GM21529 (cell line): ENCODE data around the gene ABCG1.

ENCODE experiments used
- ATAC-seq: cut with Tn5 transposase; IDR thresholded peaks from one replicate; pipeline ENCODE4 v1.9.1; 2021; ENCODE audit not compliant: unreplicated experiment

Gene ABCG1

DNA sequence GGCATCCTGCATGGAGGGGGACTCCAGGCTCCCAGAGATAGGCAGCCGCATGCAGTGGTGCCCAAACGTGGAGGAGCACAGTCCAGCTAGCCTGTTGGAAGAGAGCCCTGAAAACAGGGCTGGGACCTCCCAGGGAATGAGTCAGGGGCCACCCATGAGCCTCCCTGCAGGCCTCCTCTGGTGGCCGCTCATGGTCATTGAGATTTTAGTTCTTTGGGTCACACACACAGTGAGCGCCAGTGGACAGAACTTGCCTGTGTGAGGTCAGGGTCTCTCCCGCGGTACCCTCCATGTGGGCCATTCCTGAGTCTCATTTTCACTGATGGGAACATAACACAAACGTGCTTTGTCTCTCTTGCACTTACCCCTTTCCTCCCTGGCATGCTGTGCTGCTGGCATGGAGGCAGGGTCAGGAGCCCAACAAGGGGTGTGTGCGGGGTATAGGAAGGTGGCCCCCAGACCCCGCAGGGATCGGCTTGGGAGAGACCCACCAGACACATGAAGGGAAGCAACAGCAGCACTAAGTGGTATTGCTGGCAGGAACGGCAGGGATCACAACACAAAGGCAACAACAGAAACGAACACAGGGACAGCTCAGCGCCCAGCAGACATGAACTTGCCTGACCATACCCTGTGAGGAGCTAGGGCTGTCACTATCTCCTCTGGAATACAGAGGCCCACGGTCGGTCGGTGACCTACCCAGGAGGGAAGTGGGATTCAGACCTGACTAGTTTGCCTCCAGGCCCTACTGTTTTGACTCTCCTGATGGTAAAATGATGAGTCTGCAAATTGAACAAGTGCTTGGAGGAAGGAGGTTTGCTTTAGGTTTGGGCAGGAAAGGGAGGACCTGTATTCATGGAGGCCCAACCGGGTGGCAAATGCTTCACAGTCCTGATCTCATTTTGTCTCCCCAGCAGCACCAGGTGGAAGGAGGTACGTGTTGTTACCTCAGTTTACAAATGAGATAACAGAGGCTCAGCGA is 31.8 kb downstream of the ABCG1 start:
- ATAC-seq, result no peak

DNA sequence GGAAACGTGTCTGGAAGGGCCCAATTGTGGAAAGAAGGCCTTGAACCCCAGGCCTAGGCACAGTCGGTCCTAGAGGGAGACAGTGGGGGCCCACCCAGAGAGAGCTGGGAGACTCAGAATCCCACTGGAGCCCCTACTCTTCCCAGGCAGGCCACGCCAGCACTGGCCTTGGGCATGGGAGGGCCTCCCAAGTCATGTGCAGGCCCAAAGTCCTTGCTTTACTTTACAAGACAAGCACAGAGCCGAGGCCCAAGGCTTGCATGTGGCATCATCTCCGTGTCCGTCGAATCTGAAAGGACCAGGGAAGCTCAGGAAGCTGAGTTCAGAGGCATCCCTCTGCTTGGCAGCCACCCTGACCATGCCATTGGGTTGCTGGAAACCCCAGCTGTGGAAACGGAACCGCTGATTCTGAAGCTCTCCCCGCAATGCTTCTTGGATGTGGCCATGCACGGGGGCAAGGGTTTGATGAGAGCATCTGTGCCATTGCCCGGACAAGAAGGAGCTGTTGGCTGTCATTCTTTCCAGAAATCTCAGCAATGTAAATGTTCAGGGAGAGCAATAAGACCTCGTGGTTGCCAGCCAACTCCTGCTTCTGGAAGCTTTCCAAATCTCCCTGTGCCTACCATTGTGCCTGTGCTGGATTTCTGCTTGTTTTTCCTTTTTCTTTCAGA is 32.8 kb downstream of the ABCG1 start:
- no peak for ATAC-seq

DNA sequence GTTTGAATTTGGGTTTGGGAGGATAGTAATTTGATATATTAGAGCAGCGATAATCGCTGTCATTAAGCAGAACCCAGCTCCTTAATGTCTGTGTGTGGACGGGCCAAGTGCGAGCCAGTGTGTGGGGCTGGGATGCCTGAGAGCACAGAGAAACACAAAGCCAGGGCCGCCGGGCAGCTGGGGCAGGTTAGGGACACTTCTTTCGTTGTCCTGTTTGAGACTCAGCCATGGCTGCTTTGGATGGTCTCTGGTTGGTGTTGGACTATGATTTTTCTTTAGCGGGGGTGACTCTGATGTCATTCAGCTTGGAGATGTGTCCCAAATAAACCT is 33.4 kb downstream of the ABCG1 start:
- no peak for ATAC-seq

DNA sequence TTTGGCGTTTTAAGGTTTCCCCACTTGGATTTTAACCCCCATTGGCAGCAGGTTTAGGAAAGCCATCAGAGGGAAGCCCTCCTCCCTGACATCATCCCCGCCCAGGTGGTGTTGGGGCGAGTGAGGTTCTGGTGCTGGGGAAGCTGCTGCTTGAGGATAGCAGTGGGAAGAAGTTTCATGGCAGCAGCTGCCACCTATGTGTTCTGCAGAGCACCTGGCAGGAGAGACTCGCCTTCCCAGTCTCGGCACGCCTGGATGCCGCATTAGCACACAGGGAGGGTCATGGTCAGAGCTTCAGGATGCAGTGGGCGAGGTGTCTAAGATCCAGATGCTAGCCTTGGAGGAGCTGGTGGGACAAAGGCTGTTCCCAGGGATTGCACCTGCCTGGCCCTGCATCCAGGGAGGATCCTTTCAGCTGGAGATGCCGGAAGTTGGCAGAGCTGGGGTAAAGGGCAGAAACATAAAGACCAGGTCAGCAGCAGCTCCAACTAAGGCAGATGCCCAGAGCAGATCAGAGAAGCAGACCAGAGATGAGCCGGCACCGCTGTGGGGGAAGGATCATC is 33.9 kb downstream of the ABCG1 start:
- no peak for ATAC-seq

DNA sequence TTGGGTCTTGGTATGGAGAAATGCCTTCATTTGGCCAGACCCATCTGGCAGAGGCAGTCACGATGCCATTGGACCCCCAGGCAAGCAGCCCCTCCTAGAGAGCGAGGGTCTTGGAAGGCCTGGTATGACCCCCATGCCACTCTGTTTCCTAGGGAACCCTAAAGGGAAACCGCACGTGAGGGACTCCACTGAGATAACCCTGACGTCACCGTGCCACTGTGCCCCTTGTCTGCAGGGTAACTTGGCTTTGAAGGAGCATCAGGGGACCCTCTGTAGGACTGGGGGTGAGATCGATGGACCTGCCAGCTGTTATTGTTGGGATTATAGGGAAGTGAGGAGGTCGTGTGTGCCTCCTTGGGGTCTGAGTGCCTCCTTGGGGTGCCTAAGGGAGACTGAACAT is 34.5 kb downstream of the ABCG1 start:
- no peak for ATAC-seq

DNA sequence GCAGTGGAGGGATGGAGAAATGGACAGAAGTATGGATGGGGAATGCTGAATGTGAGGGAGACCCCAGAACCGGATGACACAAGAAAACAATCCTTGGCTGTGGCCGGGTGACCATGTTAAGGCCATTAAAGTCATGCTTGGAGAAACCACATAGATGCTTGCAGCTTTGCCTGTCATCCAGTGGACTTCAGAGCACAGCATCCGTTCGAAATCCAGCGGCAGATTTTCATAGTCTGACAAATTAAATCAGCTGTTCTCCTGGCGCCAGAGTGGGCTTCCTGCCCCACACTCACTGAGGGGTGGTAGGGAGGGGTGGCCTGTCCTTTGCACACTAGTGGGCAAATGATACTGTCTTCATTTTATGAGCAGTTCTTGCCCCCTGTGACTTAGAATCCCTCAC is 35.1 kb downstream of the ABCG1 start:
- ATAC-seq, result no peak

DNA sequence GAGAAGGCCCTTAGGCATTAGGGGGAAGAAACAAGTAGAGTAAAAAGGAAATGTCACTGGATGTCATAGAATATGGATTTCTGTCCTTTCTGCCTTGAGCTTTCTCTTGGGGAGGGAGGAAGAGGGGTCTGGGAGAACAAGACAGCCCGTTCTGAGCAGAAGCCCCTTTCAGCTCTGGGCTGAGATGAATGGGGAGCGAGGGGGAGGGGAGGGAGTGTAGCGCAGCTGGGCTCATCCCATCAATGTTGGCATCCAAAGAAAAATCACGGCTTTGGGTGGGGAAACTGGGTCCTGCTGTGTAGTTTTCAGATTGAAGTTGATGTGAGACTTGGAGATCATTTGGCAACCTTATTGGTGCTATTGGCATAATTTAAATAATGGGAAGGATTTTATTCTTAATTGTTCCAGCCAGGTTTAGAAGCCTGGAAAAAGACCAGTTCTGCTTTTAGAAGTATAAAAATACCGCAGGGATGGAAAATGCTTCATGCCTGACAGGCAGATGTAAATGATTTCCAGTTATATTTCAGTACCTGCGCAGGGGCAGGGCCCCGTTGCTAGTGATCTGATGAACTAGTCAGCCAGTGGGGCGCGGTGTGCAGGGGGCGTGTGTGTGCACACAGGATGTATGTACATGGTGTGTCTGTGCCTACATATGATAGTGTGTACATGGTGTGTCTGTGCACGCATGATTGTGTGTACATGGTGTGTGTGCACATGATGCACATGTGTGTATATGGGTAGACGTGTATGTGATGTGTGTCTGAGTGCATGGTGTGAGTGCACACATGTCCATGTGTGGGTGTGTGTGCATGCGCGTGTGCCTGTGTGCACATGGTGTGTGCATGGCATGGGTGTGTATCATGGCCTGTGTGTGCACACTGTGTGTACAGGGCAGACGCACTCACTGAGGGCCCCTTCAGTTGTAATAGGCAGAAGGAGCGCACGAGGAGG is 36.0 kb downstream of the ABCG1 start:
- no peak for ATAC-seq

DNA sequence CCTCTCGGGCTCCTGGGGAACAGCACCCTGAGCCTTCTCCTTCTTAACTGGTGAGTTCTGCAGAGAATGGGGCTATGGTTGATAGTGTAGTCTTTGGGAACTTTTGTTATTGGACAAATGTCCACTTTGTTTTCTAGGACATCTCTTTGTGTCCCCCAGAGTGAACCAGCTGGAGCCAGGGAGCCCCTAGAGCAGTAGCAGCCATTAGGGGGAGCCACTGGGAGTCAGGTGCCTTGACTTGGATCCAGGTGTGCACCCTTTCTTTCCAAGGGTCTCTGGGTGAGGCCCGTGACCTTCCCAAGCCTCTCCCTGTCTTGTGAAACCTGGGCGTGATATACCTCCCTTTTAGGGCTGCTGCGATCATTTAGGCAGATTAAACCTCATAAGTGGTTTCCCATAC is 36.9 kb downstream of the ABCG1 start:
- ATAC-seq, result no peak

DNA sequence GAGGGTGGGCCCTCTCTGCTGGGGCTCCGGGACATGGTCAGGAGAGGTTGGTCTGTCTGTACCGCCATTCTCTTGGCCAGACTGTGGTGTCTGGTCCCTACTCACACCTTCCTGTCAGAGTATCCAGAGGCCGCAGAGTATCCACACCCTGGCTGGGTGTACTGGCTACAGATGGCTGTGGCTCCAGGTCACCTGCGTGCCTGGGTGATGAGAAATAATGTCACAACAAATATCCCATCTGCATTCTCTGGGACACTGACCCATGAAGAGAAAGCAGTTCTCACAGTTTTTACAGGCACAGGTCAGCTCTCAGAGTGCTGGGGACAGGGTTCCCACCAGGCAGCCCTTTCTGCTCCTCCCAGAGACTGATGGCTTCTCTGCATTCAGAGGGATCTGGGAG is 37.4 kb downstream of the ABCG1 start:
- ATAC-seq, result no peak

DNA sequence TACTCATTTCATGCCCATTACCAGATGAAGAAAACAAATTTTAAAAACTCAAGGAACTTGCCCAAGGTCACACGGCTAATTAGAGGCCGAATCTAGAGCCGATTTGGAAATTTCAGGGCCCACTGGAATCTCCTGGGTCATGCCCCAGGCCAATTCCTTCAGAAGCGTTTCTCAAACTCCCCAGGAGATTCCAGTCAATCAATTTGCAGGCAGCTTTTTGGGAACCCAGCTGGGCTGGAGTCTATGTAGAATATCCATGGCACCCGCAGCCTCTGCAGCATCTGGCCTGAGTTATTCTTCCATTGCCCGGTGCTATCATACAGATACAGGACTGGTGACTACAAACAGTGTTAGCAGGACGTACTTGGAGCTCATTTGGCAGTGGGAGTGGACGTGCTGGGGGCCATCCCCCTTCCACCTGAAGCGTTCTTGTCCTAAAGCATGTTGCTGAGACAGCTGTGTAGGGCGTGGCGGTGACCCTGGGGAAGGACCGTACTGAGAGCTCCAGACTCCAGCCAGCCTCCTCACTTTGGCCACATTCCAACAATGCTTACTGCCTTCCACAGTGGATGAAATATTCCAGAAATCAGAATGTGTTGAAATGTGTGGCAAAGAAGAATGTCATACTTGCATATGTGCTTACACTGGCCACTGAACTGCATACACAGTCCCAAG is 38.3 kb downstream of the ABCG1 start:
- no peak for ATAC-seq

DNA sequence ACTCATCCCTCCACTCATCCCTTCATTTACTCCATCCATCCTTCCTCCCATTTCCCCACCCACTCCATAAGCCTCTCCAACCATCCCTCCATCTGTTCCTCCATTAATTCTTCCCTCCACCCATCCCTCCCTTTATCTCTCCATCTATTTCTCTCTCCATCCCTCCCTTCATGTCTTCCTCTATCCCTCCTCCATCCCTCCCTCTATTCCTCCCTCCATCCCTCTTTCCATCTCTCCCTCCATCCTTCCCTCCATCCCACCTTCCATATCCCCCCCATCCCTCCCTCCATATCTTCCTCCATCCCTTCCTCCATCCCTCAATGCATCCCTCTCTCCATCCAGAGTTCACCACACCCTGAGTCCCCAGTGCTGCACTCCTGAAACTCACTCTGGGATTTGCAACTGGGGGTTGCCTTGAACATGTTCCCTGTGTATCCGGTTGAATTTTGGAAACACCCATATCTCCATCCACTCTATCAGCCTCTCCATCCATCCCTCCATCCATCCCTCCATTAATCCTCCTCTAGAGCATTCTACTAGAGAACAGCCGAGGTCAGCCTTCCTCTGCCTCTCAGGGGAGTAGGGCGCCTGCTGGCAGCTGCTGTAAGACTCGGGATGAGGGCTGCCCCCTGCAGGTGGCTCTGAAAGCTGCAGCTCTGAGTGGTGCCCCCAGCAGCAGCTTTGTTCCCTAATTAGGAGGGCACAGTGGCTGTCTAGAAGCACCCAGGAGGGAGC is 39.4 kb downstream of the ABCG1 start:
- ATAC-seq, result no peak

DNA sequence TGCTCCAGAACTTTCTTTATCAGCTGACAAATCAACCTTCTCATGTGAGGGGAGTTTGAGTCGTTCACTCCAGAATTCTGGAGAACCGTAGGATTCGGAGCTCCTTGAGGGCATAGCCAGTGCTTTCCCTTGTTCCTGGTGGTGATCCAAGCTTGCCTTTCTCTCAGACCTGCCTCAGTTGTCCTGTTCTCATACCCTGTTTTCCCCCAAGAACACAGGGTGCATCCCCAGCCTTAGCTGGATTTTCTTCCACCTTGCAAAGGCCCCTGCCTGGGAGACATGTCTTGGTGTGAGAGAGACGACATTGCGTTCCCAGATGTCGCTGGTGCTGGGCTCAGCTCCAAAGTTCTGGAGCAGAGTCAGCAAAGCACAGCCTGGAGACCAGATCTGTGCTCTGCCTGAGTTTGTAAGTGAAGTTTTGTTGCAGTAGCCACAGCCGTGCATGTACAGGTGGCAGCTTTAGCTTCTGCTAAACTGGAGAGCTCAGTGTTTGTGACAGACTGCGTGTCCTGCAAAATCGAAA is 40.0 kb downstream of the ABCG1 start:
- no peak for ATAC-seq

DNA sequence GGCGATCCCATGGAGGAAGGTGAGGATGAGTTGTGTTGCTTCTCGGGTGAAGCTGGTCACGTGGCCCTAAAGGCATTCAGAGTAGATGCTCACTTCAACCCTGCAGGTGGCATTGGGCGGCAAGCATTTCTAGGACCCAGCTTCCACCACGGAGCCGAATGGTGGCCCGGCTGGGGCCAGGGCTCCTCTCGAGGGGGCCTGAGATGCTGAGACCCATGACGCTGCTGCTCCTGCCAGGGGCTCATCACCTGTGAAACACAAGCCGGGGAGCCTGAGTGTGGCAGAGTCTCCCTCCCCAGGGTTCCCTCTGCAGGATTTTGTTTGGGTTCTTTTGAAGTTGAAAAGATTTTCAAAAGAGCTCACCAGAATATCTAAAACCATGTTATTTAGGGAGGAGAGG is 41.2 kb downstream of the ABCG1 start:
- no peak for ATAC-seq

DNA sequence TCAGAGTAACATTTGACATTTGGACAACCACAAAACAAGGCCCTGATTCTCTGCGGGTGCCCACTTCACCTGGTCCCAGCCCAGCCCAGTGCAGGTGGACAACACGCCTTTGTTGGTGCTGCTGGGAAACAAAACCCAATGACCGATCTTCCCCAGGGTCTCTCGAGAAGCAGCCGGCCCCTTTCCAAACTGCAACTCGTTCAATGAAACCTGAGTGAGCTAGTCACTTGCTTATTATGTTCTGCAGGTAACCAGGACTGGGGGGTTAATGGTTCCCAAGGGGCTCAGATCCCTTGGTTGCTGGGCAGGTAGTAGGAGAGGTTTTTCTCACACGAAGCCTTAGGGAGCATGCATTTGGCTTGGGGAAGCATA is 42.9 kb downstream of the ABCG1 start:
- ATAC-seq, result no peak

DNA sequence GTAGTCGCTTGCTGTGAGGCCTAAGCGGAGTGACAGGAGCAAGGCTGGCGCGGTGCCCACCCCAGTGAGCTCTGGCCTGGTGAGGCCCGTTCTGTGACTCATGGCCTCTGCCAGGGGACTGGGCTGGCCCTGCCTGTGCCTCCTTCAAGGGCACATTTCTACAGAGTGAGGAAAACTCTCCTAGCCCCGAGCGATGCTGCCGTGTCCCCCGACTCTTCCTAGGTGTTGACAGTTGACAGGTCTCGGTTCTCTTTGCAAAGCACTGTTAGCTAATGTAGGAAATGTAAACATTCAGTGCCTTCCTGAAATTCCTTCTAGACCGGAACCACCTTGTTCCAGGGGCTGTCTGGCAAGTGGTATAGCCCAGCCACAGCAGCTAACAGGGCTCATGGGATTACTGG is 43.9 kb downstream of the ABCG1 start:
- ATAC-seq, result no peak

DNA sequence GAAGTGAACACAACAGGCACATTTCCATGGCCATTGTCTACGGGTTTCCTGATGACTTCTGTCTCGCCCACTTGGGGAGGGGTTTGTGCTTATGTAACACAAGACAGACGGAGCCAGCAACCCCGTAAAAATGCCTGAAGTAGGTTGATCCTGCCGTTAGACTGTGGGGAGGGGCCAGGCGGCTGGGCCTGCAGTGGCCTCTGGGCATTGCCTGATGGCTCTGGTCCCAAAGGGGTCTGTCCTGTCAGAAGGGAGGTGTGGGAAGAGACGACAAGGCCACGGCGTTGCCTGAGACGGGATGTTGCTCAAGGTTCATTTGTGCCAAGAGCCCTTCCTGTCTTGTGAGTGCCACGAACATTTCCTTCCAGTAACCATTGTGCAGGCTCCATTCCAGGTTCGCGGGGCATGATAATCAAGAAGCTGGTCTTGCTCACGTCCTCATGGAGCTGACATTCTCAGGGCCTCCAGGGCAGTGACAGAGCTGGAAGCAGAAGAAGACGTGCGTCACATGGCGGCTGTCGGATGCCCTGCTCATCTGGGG is 44.7 kb downstream of the ABCG1 start:
- ATAC-seq, result no peak

DNA sequence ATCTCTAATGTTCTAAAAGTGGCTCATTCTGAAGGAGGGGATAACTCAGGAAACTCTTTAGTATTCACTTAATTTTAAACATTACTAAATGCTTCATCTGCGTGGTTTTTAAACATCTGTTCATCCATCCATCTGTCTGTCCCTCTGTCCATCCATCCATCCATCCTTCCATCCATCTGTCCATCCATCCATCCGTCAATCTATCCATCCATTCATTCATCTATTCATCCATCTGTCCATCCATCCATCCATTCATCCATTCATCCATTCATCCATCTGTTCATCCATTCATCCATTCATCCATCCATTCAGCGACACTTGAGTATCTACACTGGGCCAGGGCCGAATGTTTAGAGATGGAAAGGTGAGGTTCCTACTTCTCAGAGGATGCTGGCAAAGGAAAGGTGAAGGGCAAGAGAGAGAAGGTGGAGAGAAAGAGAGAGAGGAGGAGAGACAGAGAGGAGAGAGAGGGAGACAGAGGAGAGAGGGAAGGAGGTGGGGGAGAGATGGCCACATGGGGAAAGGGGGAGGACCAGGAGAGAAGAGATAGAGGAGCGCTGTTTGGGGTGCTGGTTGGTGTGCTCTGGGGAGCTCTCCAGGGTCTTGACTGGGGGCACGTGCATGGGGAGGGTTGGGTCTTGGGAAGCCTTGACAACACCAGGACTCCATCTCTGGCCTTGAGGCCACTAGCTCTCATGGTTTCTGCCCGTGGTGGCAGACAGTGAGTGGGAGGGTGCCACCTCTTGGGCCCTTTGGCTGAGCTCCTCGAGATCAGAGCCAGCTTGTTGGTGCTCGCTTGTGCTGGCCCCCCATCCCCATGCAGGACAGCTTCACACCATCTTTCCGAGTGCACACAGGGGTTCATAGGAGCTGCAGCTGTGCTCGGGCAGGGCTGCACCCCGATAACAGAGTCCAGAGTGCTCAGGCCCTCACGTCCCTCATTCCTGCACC is 45.6 kb downstream of the ABCG1 start:
- no peak for ATAC-seq

DNA sequence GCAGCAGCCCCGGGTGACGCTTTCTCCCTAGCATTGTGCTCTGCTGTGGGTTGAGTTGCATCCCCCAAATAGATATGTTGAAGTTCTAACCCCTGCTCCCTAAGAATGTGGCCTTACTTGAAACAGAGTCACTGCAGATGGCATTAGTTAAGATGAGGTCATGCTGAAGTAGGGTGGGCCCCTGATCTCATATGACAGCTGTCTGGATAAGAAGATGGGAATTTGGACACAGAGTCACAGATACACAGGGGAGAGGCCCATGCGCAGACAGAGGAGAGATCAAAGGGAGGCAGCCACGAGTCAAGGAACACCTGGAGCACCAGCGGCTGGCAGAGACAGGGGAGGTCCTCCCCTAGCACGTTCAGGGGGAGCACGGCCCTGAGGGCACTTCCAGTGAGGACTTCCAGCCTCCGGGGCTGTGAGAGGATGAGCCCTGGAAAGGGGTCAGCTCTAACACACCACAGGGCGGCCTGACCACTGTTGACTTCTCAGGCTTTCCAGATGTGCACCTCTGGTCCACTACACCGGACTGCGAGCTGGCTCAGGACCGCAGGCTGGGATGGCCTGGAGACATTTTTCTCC is 46.4 kb downstream of the ABCG1 start:
- ATAC-seq, result no peak
